Adrenal gland (tissue), 5 donors: ENCODE measurements around the gene METTL24.

Experiments used
- POLR2A ChIP-seq, 2 donors: fragments of 450-650 bp; IDR thresholded peaks; one replicate each; pipeline ENCODE4 v1.6.1; 2017; ENCODE audit warnings: antibody characterized with exemption in 2 of 2, mild to moderate bottlenecking in 2 of 2, moderate library complexity in 1 of 2
- TF ChIP-seq, protein P1 (sequence below), 6 experiments: fragments of 450-650 bp in 4 of 6; fragments of 200-600 bp in 2 of 6; sonication (generic) in 1 of 6; IDR thresholded peaks; 1 replicate in 5 of 6; 2 replicates in 1 of 6; pipeline versions ENCODE4 v1.5.1 to v1.8.0; 2016 to 2021; ENCODE audit warnings: antibody characterized with exemption in 6 of 6, mild to moderate bottlenecking in 2 of 6, moderate library complexity in 1 of 6
- donor health status: DM: no; HTN: no; CAD: no.

DNA sequence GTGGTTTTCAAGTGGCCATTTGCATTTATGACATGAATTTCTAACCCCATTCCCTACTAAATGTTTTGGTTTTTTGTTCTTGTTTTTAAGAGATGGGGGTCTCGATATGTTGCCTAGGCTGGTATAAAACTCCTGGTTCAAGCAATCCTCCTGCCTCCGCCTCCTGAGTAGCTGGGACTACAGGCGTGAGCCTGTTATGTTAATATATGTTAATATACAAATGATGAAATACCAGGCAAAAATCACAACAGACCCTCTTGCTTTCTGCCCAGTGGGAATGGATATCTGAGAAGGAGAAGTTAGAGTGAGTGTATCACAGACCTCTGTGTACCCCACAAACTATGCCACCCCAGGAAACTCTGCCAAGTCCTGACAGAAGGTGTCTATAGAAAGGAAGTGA, 111.8 kb downstream of the METTL24 start:
- TF ChIP-seq POLR2A (IDR thresholded peaks at IDR 0.05): no peak
- TF ChIP-seq, protein P1, sequence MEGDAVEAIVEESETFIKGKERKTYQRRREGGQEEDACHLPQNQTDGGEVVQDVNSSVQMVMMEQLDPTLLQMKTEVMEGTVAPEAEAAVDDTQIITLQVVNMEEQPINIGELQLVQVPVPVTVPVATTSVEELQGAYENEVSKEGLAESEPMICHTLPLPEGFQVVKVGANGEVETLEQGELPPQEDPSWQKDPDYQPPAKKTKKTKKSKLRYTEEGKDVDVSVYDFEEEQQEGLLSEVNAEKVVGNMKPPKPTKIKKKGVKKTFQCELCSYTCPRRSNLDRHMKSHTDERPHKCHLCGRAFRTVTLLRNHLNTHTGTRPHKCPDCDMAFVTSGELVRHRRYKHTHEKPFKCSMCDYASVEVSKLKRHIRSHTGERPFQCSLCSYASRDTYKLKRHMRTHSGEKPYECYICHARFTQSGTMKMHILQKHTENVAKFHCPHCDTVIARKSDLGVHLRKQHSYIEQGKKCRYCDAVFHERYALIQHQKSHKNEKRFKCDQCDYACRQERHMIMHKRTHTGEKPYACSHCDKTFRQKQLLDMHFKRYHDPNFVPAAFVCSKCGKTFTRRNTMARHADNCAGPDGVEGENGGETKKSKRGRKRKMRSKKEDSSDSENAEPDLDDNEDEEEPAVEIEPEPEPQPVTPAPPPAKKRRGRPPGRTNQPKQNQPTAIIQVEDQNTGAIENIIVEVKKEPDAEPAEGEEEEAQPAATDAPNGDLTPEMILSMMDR (IDR thresholded peaks at IDR 0.05): no peak
